ENCODE results near the gene RASGEF1C. TPM values are rescaled to one million over a fixed set of nuclear protein-coding genes. Genes with fewer than 3 reads are reported as not detected.

RASGEF1C gene
- total RNA-seq, 4 donors from 2014 or later, result 0.58 to 4.0 (median 2.1) TPM

DNA sequence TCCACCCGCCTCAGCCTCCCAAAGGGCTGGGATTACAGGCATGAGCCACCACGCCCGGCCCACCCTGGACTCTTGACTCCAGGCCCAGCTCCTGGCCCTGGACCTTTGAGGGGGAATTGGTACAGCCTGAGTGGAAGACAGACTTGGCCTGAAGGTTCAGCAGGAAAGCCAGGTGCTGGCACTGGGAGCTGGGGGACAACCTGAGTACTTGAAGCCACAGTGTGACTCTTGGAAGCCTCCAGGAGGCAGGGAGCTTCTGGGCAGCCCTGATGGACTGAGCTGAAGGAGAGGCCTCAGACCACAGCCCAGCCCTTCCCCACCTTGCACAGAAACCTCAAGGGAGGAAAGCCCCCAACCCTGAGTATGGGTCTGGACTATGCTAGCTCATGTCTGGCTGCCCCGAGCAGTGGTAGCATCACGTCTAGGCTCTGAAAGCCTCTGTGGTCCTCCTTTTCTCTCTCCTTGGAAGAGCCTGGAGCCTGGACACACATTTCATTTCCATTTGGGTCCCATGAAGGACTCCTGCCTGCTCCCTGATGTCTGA lies 54.1 kb downstream of the RASGEF1C start:
- intact Hi-C loops (cut with DNase I), result no loop called here
- no peaks in the 10 kb centered on the region for H3K9me3 ChIP-seq
- DNase-seq, result no peak
- H3K36me3 ChIP-seq, result no peaks in the 10 kb centered on the region
- H3K27ac ChIP-seq, result no peak overlapping the region
- TF ChIP-seq POLR2A (IDR thresholded peaks at IDR 0.05) (no peak), CTCF (IDR thresholded peaks at IDR 0.05) (no peak)
- no peak overlapping the region for H3K4me3 ChIP-seq (replicated peaks in 1 of 3)
- no peaks in the 10 kb centered on the region for H3K4me1 ChIP-seq
- no peaks in the 10 kb centered on the region for H3K27me3 ChIP-seq
- 90 to 100% methylated on average over 3 to 5 of the region's 5 CpGs for WGBS, 2 donors

GRCh38 chr5:180153991-180154390 lies 55.0 kb downstream of the RASGEF1C start:
- TF ChIP-seq POLR2A (IDR thresholded peaks at IDR 0.05), result no peak
- TF ChIP-seq CTCF (IDR thresholded peaks at IDR 0.05), result no peak
- no peak for DNase-seq
- Histone ChIP-seq H3K36me3 (no peaks in the 10 kb centered on the region), H3K27me3 (no peaks in the 10 kb centered on the region), H3K4me3 (replicated peaks in 1 of 3) (no peak overlapping the region), H3K27ac (no peak overlapping the region), H3K9me3 (no peaks in the 10 kb centered on the region), H3K4me1 (no peaks in the 10 kb centered on the region)
- intact Hi-C loops (cut with DNase I), result no loop called here
- 67 to 75% methylated on average over 5 to 6 of the region's 6 CpGs for WGBS, 2 donors

GRCh38 chr5:180153099-180153498 lies 55.9 kb downstream of the RASGEF1C start:
- Histone ChIP-seq H3K27ac (no peak overlapping the region), H3K27me3 (no peaks in the 10 kb centered on the region), H3K36me3 (no peaks in the 10 kb centered on the region), H3K4me3 (replicated peaks in 1 of 3) (no peak overlapping the region), H3K9me3 (no peaks in the 10 kb centered on the region), H3K4me1 (no peaks in the 10 kb centered on the region)
- DNase-seq, result no peak
- WGBS, 2 donors, result 0% methylated on average over 1 of the region's 1 CpG
- intact Hi-C loops (cut with DNase I), result no loop called here
- TF ChIP-seq CTCF (IDR thresholded peaks at IDR 0.05) (no peak), POLR2A (IDR thresholded peaks at IDR 0.05) (no peak)

DNA sequence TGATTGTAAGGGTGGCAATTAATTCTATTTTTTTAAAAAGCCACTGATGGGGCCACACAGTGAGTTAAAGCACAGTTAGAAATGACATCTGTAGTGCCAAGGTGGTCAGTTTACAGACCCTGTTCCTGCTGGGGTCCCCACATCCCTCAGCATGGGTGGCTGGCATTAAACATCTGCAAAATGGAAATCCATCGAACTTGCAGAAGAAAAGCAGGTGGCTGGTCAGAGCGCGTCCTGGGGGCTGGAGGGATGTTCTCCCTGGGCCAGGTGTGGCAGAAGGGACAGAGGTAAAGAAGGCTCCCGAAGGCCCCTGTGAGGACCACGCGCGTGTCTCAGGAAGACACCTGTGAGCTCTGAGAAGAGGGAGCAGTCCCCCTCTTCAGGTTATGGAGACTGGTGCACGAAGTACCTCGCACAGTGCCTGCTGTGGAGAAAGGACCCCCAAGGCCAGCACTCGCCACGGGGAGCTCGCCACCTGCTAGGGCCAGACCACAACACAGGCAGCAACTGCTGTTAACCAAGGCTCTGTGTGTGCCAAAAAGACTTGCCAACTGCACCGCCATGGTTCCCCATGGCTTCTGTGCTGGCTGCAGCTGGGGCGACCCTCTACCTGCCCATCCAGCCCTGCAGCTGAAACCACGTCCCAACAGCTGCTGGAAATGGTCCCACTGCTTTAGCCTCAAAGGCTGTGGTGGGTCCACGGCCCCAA lies 65.2 kb downstream of the RASGEF1C start:
- H3K27me3 ChIP-seq, result no peaks in the 10 kb centered on the region
- no peak for DNase-seq

More for the DNA sequence above, 65.2 kb downstream of the RASGEF1C start:
- no peaks in the 10 kb centered on the region for H3K4me1 ChIP-seq
- H3K36me3 ChIP-seq, result no peaks in the 10 kb centered on the region
- intact Hi-C loops (cut with DNase I), result no loop called here
- H3K4me3 ChIP-seq (replicated peaks in 1 of 3), result no peak overlapping the region
- TF ChIP-seq CTCF (IDR thresholded peaks at IDR 0.05) (no peak), POLR2A (IDR thresholded peaks at IDR 0.05) (no peak)
- no peak overlapping the region for H3K27ac ChIP-seq
- WGBS, 2 donors, result 87 to 94% methylated on average over 12 to 13 of the region's 16 CpGs
- no peaks in the 10 kb centered on the region for H3K9me3 ChIP-seq
